GM12874 (cell line): ENCODE results near the gene TIMP4.

Source experiments
- CTCF ChIP-seq: IDR thresholded peaks from 2 replicates; pipeline ENCODE4 v1.5.1; 2011; ENCODE audit warnings: low read depth, mild to moderate bottlenecking, control low read depth, low read length, moderate library complexity; ENCODE audit not compliant: insufficient read depth

Gene TIMP4

DNA sequence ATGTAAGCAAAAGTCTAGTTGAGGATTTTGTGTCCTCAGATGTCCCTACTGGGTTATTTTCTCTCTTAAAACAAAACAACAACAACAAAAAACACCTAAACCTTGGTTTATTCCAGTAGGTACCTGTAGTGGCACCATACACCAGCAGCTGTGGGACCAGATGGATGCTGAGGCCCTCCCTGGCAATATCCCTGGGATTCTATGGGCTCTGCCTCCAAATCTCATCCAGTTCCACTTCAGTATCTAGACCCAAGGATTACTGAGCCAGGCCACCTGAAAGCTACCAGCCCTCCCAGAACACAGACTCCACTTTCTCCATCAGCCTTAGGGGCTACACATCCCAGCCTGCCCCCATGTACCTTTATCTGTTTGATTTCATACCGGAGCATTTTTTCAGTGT is 1.7 kb downstream of the TIMP4 start:
- TF ChIP-seq CTCF: no peak

GRCh38 chr3:12155828-12156227 is 2.9 kb downstream of the TIMP4 start:
- TF ChIP-seq CTCF: no peak

- TF ChIP-seq CTCF: no peak
Observed at GRCh38 chr3:12155264-12155663, 3.4 kb downstream of the TIMP4 start.

DNA sequence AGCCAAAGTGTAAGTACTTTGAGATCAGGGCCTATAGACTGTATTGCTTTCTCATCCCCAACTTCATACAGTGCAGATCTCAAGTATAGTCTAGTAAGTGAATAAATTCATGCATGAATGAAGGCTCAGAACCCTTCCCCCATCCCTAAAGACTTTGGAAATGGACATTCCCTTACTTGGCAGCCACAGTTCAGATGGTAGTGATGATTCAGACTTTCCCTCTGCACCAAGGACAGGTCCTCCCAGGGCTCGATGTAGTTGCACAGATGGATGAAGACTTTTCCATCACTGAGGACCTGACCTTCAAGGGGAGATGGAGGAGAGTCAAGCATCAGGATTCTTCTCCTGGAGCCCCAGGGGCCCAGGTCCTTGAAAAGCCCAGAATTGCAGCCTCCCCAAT is 4.6 kb downstream of the TIMP4 start:
- no peak for TF ChIP-seq CTCF

- no peak for TF ChIP-seq CTCF
Observed at GRCh38 chr3:12150112-12150511, 8.6 kb downstream of the TIMP4 start.

GRCh38 chr3:12149029-12149428 is 9.7 kb downstream of the TIMP4 start:
- TF ChIP-seq CTCF: no peak

DNA sequence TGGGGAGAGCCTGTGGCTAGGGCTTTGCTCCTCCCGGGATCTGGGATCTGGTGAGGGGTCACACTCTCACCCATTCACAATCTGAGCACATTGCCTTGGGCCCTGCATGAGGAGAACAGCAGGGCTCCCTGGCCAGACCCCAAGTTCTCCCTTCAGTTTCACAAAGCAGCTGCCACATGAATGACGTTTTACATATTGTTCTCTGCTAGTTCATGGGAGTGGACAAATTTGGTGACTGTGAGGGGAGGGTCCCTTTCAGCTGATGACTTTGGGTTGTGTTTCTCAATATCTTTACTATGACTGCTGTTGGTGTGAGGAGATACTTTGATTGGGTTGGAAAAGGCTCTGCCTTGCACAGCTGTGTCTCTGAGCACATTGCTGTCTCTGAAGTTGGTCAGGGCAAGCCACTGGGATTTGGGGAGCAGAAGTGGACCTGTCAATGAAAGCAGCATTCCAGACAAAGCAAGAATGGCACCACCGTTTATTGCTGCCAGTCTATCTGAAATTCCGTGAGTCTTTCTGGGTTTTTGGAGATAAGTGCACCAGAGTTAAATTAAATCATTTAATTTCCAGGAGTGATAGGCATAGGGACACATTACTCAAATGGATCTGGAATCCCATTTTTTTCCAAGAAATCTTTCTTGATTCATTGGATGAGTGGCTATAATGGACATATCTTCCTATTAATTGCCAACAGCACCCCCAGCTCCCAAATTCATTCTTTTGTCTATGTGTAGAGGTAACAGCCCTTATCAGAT is 10.3 kb downstream of the TIMP4 start:
- TF ChIP-seq CTCF: no peak
